GM06990 (cell line): ENCODE data around the gene MRPL23.

Source experiments
- DNase-seq: peaks from one replicate; pipeline ENCODE4 v3.0.0-alpha.2; 2011; ENCODE audit not compliant: insufficient read length; ENCODE audit errors: extremely low read depth
- H3K27me3 ChIP-seq: replicated peaks from 2 replicates; pipeline ENCODE4 v1.6.0; 2011; ENCODE audit warnings: low read length; ENCODE audit not compliant: control insufficient read depth, insufficient read depth
- H3K36me3 ChIP-seq: 2 replicates; pipeline ENCODE4 v1.5.1; 2011; ENCODE audit warnings: low read length; ENCODE audit not compliant: control insufficient read depth, insufficient read depth
- H3K4me3 ChIP-seq: replicated peaks from 2 replicates; pipeline ENCODE4 v1.5.1; 2011; ENCODE audit warnings: low read depth, mild to moderate bottlenecking, control low read depth, low read length
- CTCF ChIP-seq: IDR thresholded peaks from 2 replicates; pipeline ENCODE4 v1.5.1; 2011; ENCODE audit warnings: low read length, control low read depth, mild to moderate bottlenecking, inconsistent platforms; ENCODE audit not compliant: insufficient read depth, poor library complexity, severe bottlenecking

Gene MRPL23

DNA sequence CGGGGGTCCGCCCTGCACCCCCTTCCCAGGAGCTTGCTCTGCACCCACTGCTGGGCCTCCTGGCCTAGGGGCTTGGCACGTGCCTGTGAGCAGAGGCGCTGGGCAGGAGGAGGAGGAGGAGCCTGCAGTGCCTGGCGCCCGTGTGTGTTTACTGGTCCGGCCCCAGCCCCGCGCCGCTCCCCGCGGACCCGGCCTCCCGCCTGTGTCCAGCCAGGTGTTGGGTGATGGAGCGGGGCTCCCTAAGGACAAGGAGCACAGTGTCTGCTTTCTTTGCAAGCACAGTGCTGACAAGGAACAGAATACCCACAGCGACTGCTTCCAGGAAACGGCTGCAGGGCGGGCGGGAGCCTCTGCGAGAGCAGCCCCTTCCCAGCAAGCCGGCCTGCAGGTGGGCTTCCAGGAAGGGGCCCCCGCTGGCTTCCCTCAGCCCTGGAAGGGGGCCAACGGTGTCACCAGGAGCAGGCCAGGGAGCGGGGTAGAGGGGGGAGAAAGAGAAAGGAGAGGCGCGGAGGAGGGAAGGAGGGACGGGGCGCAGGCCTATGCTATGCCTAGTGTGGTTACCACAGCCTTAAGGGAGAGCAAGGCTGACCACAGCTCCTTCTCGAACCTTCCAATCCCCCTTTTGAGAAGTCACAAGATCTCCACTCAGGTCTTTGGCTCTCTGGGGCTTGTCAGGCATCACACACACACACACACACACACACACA lies 43.9 kb downstream of the MRPL23 start:
- Histone ChIP-seq H3K36me3 (no peaks in the 10 kb centered on the region), H3K27me3 (no peaks in the 10 kb centered on the region), H3K4me3 (no peak overlapping the region)
- DNase-seq, result no peak
- TF ChIP-seq CTCF, result no peak

DNA sequence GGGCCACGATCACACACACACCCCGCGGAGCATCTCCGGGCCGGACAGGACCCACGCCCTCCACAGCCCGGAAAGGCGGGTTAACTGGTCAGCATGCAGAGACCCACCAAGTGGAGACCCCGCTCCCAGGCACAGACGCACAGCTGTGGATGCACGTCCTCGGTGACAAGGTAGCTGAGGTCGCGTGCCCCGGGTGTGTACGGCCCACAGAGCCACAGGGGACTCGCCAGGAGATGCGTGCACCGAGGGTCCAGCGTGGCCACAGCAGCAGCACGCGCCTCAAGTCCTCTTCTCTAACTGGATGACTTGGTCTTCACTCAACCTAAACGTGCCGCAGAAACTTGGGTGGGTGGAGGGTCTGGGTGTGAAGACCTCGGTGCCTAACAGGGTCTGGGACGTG lies 45.0 kb downstream of the MRPL23 start:
- no peak overlapping the region for H3K4me3 ChIP-seq
- no peak for DNase-seq
- H3K36me3 ChIP-seq, result no peaks in the 10 kb centered on the region
- no peaks in the 10 kb centered on the region for H3K27me3 ChIP-seq
- TF ChIP-seq CTCF, result no peak

- no peak for TF ChIP-seq CTCF
These were observed 47.0 kb downstream of the MRPL23 start for GRCh38 chr11:1994121-1994520.

GRCh38 chr11:1997755-1998154 lies 50.6 kb downstream of the MRPL23 start, which contains the start of gene H19:
H19 (minus strand) TSS chr11:1997842.
- Histone ChIP-seq H3K27me3 (no peaks in the 10 kb centered on the region), H3K4me3 (no peak within 1 kb of the TSS), H3K36me3 (no peaks in the 10 kb centered on the region)
- TF ChIP-seq CTCF, result no peak
- DNase-seq, result no peak

More at GRCh38 chr11:1994121-1994520, 47.0 kb downstream of the MRPL23 start:
- Histone ChIP-seq H3K4me3 (no peak overlapping the region), H3K27me3 (no peaks in the 10 kb centered on the region), H3K36me3 (no peaks in the 10 kb centered on the region)
- DNase-seq, result no peak

- no peak for DNase-seq
- TF ChIP-seq CTCF, result no peak
These were observed 51.2 kb downstream of the MRPL23 start for GRCh38 chr11:1998290-1998689.

More at GRCh38 chr11:1998290-1998689, 51.2 kb downstream of the MRPL23 start:
- Histone ChIP-seq H3K27me3 (no peaks in the 10 kb centered on the region), H3K4me3 (no peak overlapping the region), H3K36me3 (no peaks in the 10 kb centered on the region)
